AG09309 (cell line): ENCODE measurements around the gene MYLK.
A peak's percentile ranks its signal among the peaks of the same experiment; 100 is the strongest.

Experiments used
- DNase-seq: peaks from one replicate; pipeline ENCODE4 v3.0.0-alpha.2; 2010; ENCODE audit warnings: low read depth
- H3K4me3 ChIP-seq: 2 replicates; pipeline ENCODE4 v1.5.1; 2011; ENCODE audit warnings: mild to moderate bottlenecking, low read depth, low read length, moderate library complexity; ENCODE audit not compliant: control insufficient read depth
- CTCF ChIP-seq: IDR thresholded peaks from 2 replicates; pipeline ENCODE4 v1.5.1; 2011; ENCODE audit warnings: mild to moderate bottlenecking, low read depth, low read length, inconsistent platforms; ENCODE audit not compliant: insufficient read depth, control insufficient read depth; ENCODE audit errors: missing control alignments

Gene MYLK

DNA sequence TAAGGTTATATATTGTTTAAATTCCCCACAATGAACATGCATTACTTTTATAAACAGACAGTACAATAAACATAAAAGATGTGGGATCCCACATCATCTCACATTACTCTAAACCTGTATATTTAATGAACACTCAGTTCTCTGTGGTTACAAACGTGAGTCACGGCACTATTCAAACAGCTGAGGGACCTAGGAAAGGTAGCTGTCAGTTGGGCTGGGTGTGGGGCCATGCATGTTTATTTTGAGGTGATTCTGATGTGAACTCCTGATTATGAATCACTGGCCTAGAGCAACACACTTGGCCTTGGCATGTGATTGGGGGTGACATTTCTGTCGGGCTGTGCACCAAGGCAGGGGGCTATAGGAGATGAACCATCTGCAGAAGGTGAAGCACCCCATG lies 151.7 kb downstream of the MYLK start:
- no peak for TF ChIP-seq CTCF
- H3K4me3 ChIP-seq, result no peak overlapping the region
- DNase-seq, result no peak

DNA sequence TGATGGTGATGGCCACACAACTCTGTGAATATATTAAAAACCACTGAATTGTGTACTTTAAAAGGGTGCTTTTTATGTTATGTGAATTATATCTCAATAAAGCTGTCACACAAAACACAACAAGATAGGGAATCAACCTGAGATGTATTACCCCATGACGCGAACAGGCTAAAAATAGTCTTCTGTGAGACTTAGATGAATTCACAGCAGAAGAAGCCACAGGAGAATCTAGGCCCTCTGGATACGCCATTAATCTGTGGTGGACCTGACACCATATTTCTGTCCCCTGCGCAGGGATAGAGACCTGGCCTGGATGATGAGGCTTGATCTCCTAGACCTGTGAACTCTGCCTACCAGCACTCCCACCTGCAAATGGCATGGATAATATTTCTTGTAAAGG lies 153.3 kb downstream of the MYLK start:
- no peak for DNase-seq
- no peak overlapping the region for H3K4me3 ChIP-seq
- TF ChIP-seq CTCF, result no peak

- TF ChIP-seq CTCF, result no peak
- DNase-seq, result no peak
- no peak overlapping the region for H3K4me3 ChIP-seq
Measured at GRCh38 chr3:123728991-123729390, 155.1 kb downstream of the MYLK start.

DNA sequence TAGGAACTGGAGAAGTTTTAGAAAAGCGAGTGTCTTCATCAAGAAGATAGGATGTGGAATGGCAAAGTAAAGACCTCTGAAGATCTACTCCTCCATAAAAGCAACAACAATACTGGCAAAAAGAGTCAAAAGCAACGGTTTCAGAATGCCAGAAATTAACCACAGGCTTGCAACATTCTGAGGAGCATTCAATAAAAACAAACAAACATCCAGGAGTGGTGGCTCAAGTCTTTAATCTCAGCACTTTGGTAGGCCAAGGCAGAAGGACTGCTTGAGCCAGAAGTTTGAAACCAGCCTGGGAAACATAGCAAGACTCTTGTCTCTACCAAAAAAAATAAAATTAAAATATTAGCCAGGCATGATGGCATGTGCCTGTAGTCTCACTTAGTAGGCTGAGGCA lies 156.1 kb downstream of the MYLK start:
- no peak for DNase-seq
- no peak overlapping the region for H3K4me3 ChIP-seq
- TF ChIP-seq CTCF, result no peak

GRCh38 chr3:123725652-123726400 lies 158.3 kb downstream of the MYLK start:
- no peak for TF ChIP-seq CTCF
- DNase-seq, result no peak
- H3K4me3 ChIP-seq, result no peak overlapping the region

GRCh38 chr3:123724306-123724705 lies 159.8 kb downstream of the MYLK start:
- H3K4me3 ChIP-seq, result no peak overlapping the region
- TF ChIP-seq CTCF, result peak; percentile 48
- DNase-seq, result no peak

GRCh38 chr3:123723522-123724168 lies 160.5 kb downstream of the MYLK start:
- peak; percentile 86 for TF ChIP-seq CTCF
- DNase-seq, result no peak
- H3K4me3 ChIP-seq, result no peak overlapping the region
